NK-92 (cell line): ENCODE measurements around the gene UXS1.

Experiments
- DNase-seq: peaks from one replicate; lab custom pipeline; 2025; ENCODE audit not compliant: unreplicated experiment; lab: John Stamatoyannopoulos, UW

The UXS1 gene

GRCh38 chr2:106090916-106091618 lies 103.0 kb downstream of the UXS1 start:
- no peak for DNase-seq

- DNase-seq, result no peak
Observed at GRCh38 chr2:106089611-106090010, 104.5 kb downstream of the UXS1 start.

GRCh38 chr2:106085181-106085940 lies 108.7 kb downstream of the UXS1 start:
- DNase-seq, result no peak

GRCh38 chr2:106080959-106081358 lies 113.1 kb downstream of the UXS1 start:
- no peak for DNase-seq

DNA sequence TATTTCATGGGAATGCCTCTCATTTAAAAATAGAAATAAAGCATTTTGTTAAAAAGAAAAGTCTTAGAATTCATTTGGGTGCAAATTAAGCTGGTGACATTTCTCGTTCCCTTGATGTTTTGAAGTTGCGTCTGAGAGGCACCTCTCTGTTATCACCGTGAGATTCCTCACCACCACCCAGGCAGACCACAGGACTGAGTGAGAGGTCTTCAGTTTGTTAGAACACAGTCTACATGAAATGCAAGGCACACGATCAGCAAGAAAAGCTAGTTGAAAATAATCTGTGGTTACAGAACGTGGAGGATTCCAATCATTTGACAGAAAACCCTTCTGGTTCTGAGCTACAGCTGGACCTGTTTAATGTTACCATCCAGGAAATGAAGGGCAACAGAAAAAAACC lies 116.0 kb downstream of the UXS1 start:
- DNase-seq, result no peak

- no peak for DNase-seq
Observed at GRCh38 chr2:106076941-106077340, 117.2 kb downstream of the UXS1 start.

- DNase-seq, result no peak
Observed at GRCh38 chr2:106075048-106075447, 119.1 kb downstream of the UXS1 start.

DNA sequence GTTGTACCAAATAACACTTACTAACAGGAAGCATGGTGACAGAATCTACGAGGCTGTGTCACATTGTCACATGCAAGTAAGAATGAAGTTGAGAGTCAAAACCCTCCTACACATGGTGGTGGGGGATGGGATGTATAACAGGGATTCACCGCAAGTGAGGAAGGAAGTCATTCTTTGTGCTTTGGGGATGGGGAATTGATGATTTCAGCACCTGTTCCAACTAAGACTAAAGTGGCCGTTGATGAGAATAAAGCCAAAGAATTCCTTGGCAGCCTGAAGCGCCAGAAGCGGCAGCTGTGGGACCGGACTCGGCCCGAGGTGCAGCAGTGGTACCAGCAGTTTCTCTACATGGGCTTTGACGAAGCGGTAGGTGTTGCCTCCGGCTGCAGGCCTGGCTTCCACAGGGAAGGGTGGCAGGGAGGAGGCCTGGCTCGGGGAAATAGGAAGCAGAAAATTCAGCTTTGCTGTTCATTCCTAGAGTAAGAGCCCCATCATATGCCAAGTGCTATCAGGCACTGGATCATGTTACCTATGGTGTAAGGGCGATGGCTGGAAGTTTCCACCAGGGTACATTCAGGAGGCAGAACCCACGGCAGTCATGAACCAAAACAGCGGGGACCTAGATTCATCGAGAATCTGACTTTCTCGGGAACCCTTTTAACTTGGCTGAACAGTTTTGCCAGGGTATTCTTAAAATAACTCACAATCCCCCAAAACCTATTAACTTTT lies 120.3 kb downstream of the UXS1 start:
- no peak for DNase-seq

GRCh38 chr2:106070181-106070580 lies 123.9 kb downstream of the UXS1 start:
- no peak for DNase-seq

GRCh38 chr2:106068451-106068850 lies 125.7 kb downstream of the UXS1 start:
- no peak for DNase-seq

DNA sequence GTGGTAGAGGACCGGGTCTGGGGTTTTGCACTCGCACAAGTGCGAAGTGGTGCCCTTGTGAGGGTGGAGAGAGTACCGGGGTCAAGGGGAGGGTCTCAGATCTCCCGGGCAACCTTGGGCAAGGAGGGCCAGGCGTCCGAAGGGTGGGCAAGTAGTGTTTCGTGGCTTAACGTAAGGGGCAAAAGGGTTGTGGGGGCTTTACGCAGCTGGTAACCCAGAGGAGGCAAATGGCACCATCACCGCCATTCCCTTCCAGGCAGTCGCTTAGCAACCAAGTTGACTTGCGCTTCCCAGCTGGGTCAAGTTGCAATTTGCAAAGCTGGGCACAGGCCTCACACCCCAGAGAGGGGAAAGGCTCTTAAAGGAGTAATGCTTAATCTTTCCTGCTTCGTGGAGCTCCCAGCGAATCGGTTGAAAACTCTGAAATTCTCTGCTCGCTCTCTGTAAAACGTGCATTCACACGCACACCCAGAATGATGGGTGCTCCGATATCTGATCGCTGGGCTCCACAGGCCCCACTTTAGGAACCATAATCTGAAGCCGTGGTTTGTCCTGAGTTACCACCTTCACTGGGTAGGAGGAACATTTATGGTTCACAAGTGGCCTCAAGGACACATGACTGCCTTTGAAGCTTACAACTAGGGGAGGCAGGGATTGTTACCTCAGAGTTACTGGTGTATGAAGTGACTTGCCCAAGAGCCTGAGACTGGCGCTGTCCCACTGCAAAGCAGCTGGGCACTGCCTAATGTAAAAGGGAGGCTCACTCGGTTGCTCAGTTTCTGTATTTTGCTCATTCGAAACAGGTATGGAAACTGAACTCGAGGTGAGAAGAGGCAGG lies 127.9 kb downstream of the UXS1 start:
- DNase-seq, result no peak

GRCh38 chr2:106065268-106065982 lies 128.7 kb downstream of the UXS1 start:
- no peak for DNase-seq

- DNase-seq, result no peak
Observed at GRCh38 chr2:106063181-106063580, 130.9 kb downstream of the UXS1 start.

- no peak for DNase-seq
Observed at GRCh38 chr2:106062627-106063026, 131.5 kb downstream of the UXS1 start.

- DNase-seq, result no peak
Observed at GRCh38 chr2:106061611-106062349, 132.3 kb downstream of the UXS1 start.

DNA sequence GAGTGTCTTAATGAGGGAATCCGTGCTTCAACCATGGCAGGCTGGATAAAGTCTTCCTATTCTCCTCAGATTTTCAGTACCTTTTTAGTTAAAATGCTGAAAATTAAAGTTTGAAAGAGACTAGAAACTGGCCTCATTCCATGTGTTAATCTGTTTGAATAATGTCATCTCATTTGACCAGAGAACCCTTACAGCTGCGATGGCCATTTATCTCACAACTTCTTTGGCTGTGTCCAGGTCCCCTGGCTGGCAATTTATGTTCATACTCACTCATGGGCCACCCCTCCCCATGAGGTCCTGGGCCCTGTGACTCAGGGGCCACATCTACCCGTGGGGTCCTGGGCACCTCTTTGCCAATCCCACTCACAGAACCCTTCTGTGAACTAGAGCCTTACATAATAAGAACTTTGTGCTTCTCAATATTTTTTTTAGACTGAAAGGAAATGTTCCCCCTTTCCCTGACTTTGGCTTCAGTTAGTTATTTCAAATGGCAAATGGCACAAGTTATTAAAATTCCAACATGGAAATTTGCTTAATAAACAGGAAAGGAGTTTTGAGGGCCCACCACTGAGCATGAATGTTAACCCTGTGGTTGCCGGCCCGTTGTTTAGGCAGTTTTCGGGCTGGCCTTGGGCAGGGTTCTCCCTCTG lies 134.6 kb downstream of the UXS1 start:
- DNase-seq, result no peak

DNA sequence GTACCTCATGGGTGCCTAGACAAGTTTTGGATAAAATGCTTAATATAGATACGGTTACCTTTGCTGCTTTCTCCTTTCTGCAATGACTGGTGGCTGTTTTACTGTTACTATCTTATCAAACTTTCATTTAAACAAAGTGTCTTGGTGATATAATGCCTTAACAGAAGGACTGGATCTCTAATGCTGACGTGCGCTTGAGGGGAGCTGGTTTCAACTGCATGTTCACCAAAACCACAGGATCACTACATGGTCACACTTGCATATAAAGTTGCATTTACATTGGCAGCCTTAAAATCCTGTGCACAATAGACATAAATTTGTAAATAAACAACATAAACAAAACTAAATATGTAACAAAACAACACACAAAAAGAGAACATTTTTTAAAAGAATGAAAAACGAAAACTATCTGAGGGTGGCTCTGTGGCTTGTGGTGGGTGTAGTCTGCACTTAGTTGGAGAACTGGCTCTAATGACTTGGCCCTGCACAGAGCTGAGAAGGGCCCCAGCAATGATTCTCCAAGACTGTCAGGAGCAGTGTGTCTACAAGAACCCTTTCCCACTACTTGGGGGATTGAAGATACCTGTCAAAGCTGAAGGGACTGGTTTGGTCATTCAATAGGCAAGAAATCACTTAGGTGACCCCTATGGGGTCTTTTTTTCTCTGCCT lies 135.5 kb downstream of the UXS1 start:
- DNase-seq, result no peak

DNA sequence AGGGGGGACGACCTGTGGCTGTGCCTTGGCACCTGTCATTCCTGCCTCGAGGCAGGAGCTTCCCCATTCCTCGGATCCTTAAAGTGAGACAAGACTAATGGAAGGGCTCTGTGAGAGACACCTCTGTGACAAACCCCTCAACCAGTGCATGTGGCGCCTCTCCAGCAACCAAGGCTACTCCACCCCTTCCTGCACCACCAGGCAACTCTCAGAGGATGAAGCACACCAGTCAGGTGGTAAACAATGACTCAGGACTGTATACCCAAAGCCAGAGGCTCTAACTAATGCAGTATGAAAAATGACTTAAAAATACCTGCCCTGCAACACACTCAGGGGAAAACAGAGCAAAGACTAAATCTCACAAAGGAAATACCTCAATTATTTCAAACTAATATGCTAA lies 136.9 kb downstream of the UXS1 start:
- DNase-seq, result no peak
